IMR-90 (cell line): Measurements from ENCODE around the gene KRTAP5-9. TPM values are rescaled to one million over a fixed set of nuclear protein-coding genes. Genes with fewer than 3 reads are reported as not detected.

ENCODE experiments used
- ATAC-seq: fragments of 200-7000 bp; cut with Tn5 transposase; 2 replicates; pipeline ENCODE4 v1.9.1; 2020; ENCODE audit warnings: low read depth, mild to moderate bottlenecking, moderate library complexity
- Bru-seq: library from RNA; stranded (reverse); fragments of 400-500 nt; gene quantifications from one replicate; lab custom pipeline; 2021; lab: Mats Ljungman, UMichigan
- BruChase-seq, 2 experiments: library from RNA; stranded (reverse); fragments of 400-500 nt; gene quantifications; one replicate each; lab custom pipeline; 2021; lab: Mats Ljungman, UMichigan
- BruUV-seq: library from RNA; stranded (reverse); fragments of 400-500 nt; replicated peaks from 2 replicates; lab custom pipeline; 2021; lab: Mats Ljungman, UMichigan
- CTCF ChIA-PET: fragments of 300-600 bp; formaldehyde crosslinking; extraction: SDS; loops from one replicate; lab custom pipeline; 2021; ENCODE audit warnings: antibody characterized with exemption; lab: Yijun Ruan, JAX
- POLR2A ChIA-PET: fragments of 300-600 bp; sonication (Branson Sonifier 250); formaldehyde crosslinking; loops from one replicate; lab custom pipeline; 2022; ENCODE audit warnings: antibody characterized with exemption; ENCODE audit not compliant: unreplicated experiment; lab: Charles Lee
- DNase-seq: peaks from one replicate; pipeline ENCODE4 v3.0.0; 2013
- H2AFZ ChIP-seq: replicated peaks from 2 replicates; pipeline ENCODE3; 2013; ENCODE audit warnings: low read length, mild to moderate bottlenecking; ENCODE audit not compliant: poor library complexity
- H2AK5ac ChIP-seq: 2 replicates; pipeline ENCODE4 v1.6.1; 2013; ENCODE audit warnings: low read depth, low read length, inconsistent platforms
- H2AK9ac ChIP-seq: replicated peaks from 2 replicates; pipeline ENCODE3; 2013; ENCODE audit warnings: mild to moderate bottlenecking, low read depth, low read length, moderate library complexity; ENCODE audit not compliant: poor library complexity
- H2BK120ac ChIP-seq: 2 replicates; pipeline ENCODE4 v1.6.1; 2013; ENCODE audit warnings: low read depth, low read length, inconsistent platforms
- H2BK15ac ChIP-seq: 3 replicates; pipeline ENCODE4 v1.6.1; 2013; ENCODE audit warnings: low read depth, low read length, inconsistent platforms
- H2BK20ac ChIP-seq: 2 replicates; pipeline ENCODE4 v1.6.1; 2013; ENCODE audit warnings: low read depth, mild to moderate bottlenecking, inconsistent platforms, low read length, moderate library complexity
- H2BK5ac ChIP-seq: 2 replicates; pipeline ENCODE4 v1.6.1; 2013; ENCODE audit warnings: mild to moderate bottlenecking, low read depth, low read length, inconsistent platforms; ENCODE audit not compliant: poor library complexity, severe bottlenecking
- H3K14ac ChIP-seq: replicated peaks from 2 replicates; pipeline ENCODE4 v1.6.1; 2013; ENCODE audit warnings: low read depth, low read length, inconsistent platforms
- H3K18ac ChIP-seq: 2 replicates; pipeline ENCODE4 v1.6.1; 2013; ENCODE audit warnings: low read depth, low read length, control low read depth
- H3K23ac ChIP-seq: 2 replicates; pipeline ENCODE4 v1.6.1; 2013; ENCODE audit warnings: low read depth, low read length, inconsistent platforms
- H3K27ac ChIP-seq: 2 replicates; pipeline ENCODE4 v1.5.1; 2013; ENCODE audit warnings: mild to moderate bottlenecking, control low read depth, low read length; ENCODE audit not compliant: insufficient read depth
- H3K27me3 ChIP-seq: 2 replicates; pipeline ENCODE4 v1.6.1; 2013; ENCODE audit warnings: low read length; ENCODE audit not compliant: control insufficient read depth, insufficient read depth
- H3K36me3 ChIP-seq: 2 replicates; pipeline ENCODE4 v1.6.1; 2013; ENCODE audit warnings: low read length, mixed read lengths; ENCODE audit not compliant: control insufficient read depth, insufficient read depth
- H3K4ac ChIP-seq: 2 replicates; pipeline ENCODE4 v1.6.1; 2013; ENCODE audit warnings: low read depth, low read length, inconsistent platforms
- H3K4me1 ChIP-seq: 2 replicates; pipeline ENCODE4 v1.6.1; 2013; ENCODE audit warnings: low read length, mixed read lengths; ENCODE audit not compliant: control insufficient read depth, insufficient read depth
- H3K4me2 ChIP-seq: 2 replicates; pipeline ENCODE4 v1.6.1; 2013; ENCODE audit warnings: low read depth, mild to moderate bottlenecking, control low read depth, low read length, moderate library complexity
- H3K4me3 ChIP-seq: 2 replicates; pipeline ENCODE4 v1.5.1; 2013; ENCODE audit warnings: low read depth, mild to moderate bottlenecking, control low read depth, low read length, moderate library complexity; ENCODE audit not compliant: insufficient read depth
- H3K56ac ChIP-seq: 2 replicates; pipeline ENCODE4 v1.6.1; 2013; ENCODE audit warnings: low read length, inconsistent platforms; ENCODE audit not compliant: insufficient read depth; ENCODE audit errors: extremely low read depth
- H3K79me1 ChIP-seq, 2 experiments: 2 replicates each; pipeline ENCODE4 v1.6.1; 2013; ENCODE audit warnings: low read length in 2 of 2, inconsistent platforms in 1 of 2, low read depth in 1 of 2
- H3K9ac ChIP-seq: 2 replicates; pipeline ENCODE4 v1.6.1; 2013; ENCODE audit warnings: low read depth, low read length, control low read depth
- H3K9me1 ChIP-seq: 2 replicates; pipeline ENCODE4 v1.6.1; 2013; ENCODE audit warnings: low read length, inconsistent platforms; ENCODE audit not compliant: insufficient read depth
- H3K9me3 ChIP-seq: 2 replicates; pipeline ENCODE4 v1.6.1; 2013; ENCODE audit warnings: low read length; ENCODE audit not compliant: control insufficient read depth, insufficient read depth
- H4K20me1 ChIP-seq: 2 replicates; pipeline ENCODE4 v1.6.1; 2013; ENCODE audit warnings: low read length, inconsistent platforms; ENCODE audit not compliant: insufficient read depth
- H4K5ac ChIP-seq: 2 replicates; pipeline ENCODE4 v1.6.1; 2013; ENCODE audit warnings: mild to moderate bottlenecking, low read depth, low read length, control low read depth
- H4K8ac ChIP-seq, 2 experiments: 2 replicates each; pipeline ENCODE4 v1.6.1; 2013; ENCODE audit warnings: low read depth in 2 of 2, low read length in 2 of 2, control low read depth in 1 of 2, inconsistent platforms in 1 of 2
- H4K91ac ChIP-seq: 2 replicates; pipeline ENCODE4 v1.6.1; 2013; ENCODE audit warnings: low read depth, low read length, inconsistent platforms; ENCODE audit not compliant: insufficient read depth
- BHLHE40 ChIP-seq: fragments of 150-350 bp; IDR thresholded peaks from 2 replicates; pipeline ENCODE4 v1.6.1; 2016; ENCODE audit warnings: mild to moderate bottlenecking, low read depth, low read length
- CEBPB ChIP-seq: IDR thresholded peaks from 2 replicates; pipeline ENCODE4 v1.6.1; 2012; ENCODE audit warnings: low read depth, low read length, improper control_type of control experiment
- CHD1 ChIP-seq: IDR thresholded peaks from 2 replicates; pipeline ENCODE4 v1.6.1; 2012; ENCODE audit warnings: low read depth, low read length, improper control_type of control experiment
- CTCF ChIP-seq: conservative IDR thresholded peaks from 2 replicates; pipeline ENCODE4 v1.5.1; 2012; ENCODE audit warnings: mild to moderate bottlenecking, low read depth, low read length, improper control_type of control experiment
- ELK1 ChIP-seq: fragments of 150-350 bp; IDR thresholded peaks from 2 replicates; pipeline ENCODE4 v1.6.1; 2016; ENCODE audit warnings: low read depth, mild to moderate bottlenecking, low read length, moderate library complexity, borderline replicate concordance
- FOS ChIP-seq: fragments of 150-350 bp; IDR thresholded peaks from 2 replicates; pipeline ENCODE4 v1.6.1; 2016; ENCODE audit warnings: low read depth, low read length
- MAFK ChIP-seq: IDR thresholded peaks from 2 replicates; pipeline ENCODE4 v1.6.1; 2012; ENCODE audit warnings: low read depth, low read length, improper control_type of control experiment
- MAZ ChIP-seq: IDR thresholded peaks from 2 replicates; pipeline ENCODE4 v1.6.1; 2012; ENCODE audit warnings: low read depth, mild to moderate bottlenecking, low read length, improper control_type of control experiment, moderate library complexity, borderline replicate concordance
- MXI1 ChIP-seq: IDR thresholded peaks from 2 replicates; pipeline ENCODE4 v1.6.1; 2012; ENCODE audit warnings: low read depth, mild to moderate bottlenecking, low read length, moderate library complexity, borderline replicate concordance
- NFE2L2 ChIP-seq: fragments of 150-350 bp; IDR thresholded peaks from 2 replicates; pipeline ENCODE4 v1.6.1; 2016; ENCODE audit warnings: low read depth, mild to moderate bottlenecking, low read length
- POLR2A ChIP-seq: IDR thresholded peaks from 2 replicates; pipeline ENCODE4 v1.6.1; 2012; ENCODE audit warnings: mild to moderate bottlenecking, low read depth, low read length
- RAD21 ChIP-seq: IDR thresholded peaks from 2 replicates; pipeline ENCODE4 v1.6.1; 2012; ENCODE audit warnings: low read length, improper control_type of control experiment
- RCOR1 ChIP-seq: IDR thresholded peaks from 2 replicates; pipeline ENCODE4 v1.6.1; 2012; ENCODE audit warnings: mild to moderate bottlenecking, low read length, improper control_type of control experiment; ENCODE audit not compliant: insufficient replicate concordance
- RFX5 ChIP-seq: IDR thresholded peaks from 2 replicates; pipeline ENCODE4 v1.8.0; 2012; ENCODE audit warnings: low read depth, mild to moderate bottlenecking, low read length, moderate library complexity
- SMC3 ChIP-seq: fragments of 150-350 bp; IDR thresholded peaks from 2 replicates; pipeline ENCODE4 v1.6.1; 2016; ENCODE audit warnings: low read depth, mild to moderate bottlenecking, antibody characterized with exemption, low read length, moderate library complexity
- USF2 ChIP-seq: fragments of 150-350 bp; IDR thresholded peaks from 2 replicates; pipeline ENCODE4 v1.6.1; 2017; ENCODE audit warnings: mild to moderate bottlenecking, antibody characterized with exemption, low read length, low read depth
- WGBS, 2 experiments: methylation state at CpG; one replicate each; pipeline versions ENCODE4 v1.1.5 to v1.1.7; 2013; ENCODE audit warnings: missing lambda C conversion rate in 2 of 2; ENCODE audit not compliant: insufficient read length in 1 of 2; ENCODE audit errors: extremely low coverage in 2 of 2; 5-methylcytosine and 5-hydroxymethylcytosine counted together
- dilution Hi-C: fragments of 300-500 bp; cut with HindIII; formaldehyde crosslinking; loops from one replicate; pipeline ENCODE4 v1.14.3; 2018; ENCODE audit warnings: low sequenced_read_pairs; ENCODE audit not compliant: unreplicated experiment
- in situ Hi-C: fragments of 300-500 bp; cut with MboI; formaldehyde crosslinking; loops from 3 replicates; pipeline ENCODE4 v1.14.3; 2019; ENCODE audit warnings: low sequenced_read_pairs, inconsistent platforms, mixed read lengths
- intact Hi-C: fragments of 100-400 bp; cut with micrococcal nuclease; formaldehyde crosslinking; loops from 2 replicates; pipeline ENCODE4 v1.10.0; 2022
- long read RNA-seq: library from polyadenylated mRNA; unstranded; transcript quantifications from one replicate; pipeline ENCODE4 v2.0.0, GENCODE V29; 2021; ENCODE audit not compliant: unreplicated experiment
- polyA plus RNA-seq, 3 experiments: library from polyadenylated mRNA; depleted of rRNA; stranded (reverse); fragments of >200 nt; gene quantifications; 2 replicates each; pipeline ENCODE4 v1.2.3, GENCODE V29; 2012; ENCODE audit warnings: low replicate concordance in 1 of 3
- total RNA-seq: library from RNA; depleted of rRNA; stranded (reverse); fragments of >200 nt; gene quantifications from 2 replicates; pipeline ENCODE4 v1.2.3, GENCODE V29; 2012; rRNA removed

Gene KRTAP5-9
- total RNA-seq (not detected in 2 replicates), polyA plus RNA-seq (2012; rRNA removed) (0.09 TPM in 1 of 2 replicates, not detected in the other), Bru-seq, nascent RNA (not detected), BruChase-seq, experiment 1, labeled RNA remaining after a 6-hour chase (percentile 30 among the genes with signal in this experiment), BruChase-seq, experiment 2, labeled RNA remaining after a 2-hour chase (percentile 41 among the genes with signal in this experiment)
- 0.03 TPM in 1 of 2 replicates, not detected in the other for polyA plus RNA-seq (2012; cell fraction: cytosol; rRNA removed)
- polyA plus RNA-seq (2012; cell fraction: nucleus; rRNA removed; ENCODE audit: low replicate concordance), result 0.66 and 1.9 TPM in 2 replicates
- long read RNA-seq, result 0 reads

GRCh38 chr11:71548120-71548519 is at the start of gene KRTAP5-9:
Gene KRTAP5-9 (plus strand): TSS chr11:71548420. CDS start chr11:71548658, 238 bp downstream.
- no peak within 1 kb of the TSS for H3K14ac ChIP-seq
- no peak for ATAC-seq
- H2BK5ac ChIP-seq, result no peak within 1 kb of the TSS
- H3K4me2 ChIP-seq, result no peak within 1 kb of the TSS
- no peaks in the 10 kb centered on the region for H3K9me1 ChIP-seq
- H2BK120ac ChIP-seq, result no peak within 1 kb of the TSS
- no peak within 1 kb of the TSS for H3K56ac ChIP-seq
- H4K8ac ChIP-seq, result no peak within 1 kb of the TSS
- no peak within 1 kb of the TSS for H2BK20ac ChIP-seq
- H3K18ac ChIP-seq, result no peak within 1 kb of the TSS
- H2AK5ac ChIP-seq, result no peak within 1 kb of the TSS
- no peak within 1 kb of the TSS for H3K9ac ChIP-seq
- dilution Hi-C loops, result no loop called here
- no peak within 1 kb of the TSS for H2AK9ac ChIP-seq
- no peak within 1 kb of the TSS for H2AFZ ChIP-seq
- ChIA-PET CTCF (no interaction called here), POLR2A (no interaction called here)
- in situ Hi-C loops, result no loop called here
- H3K9me3 ChIP-seq, result no peaks in the 10 kb centered on the region
- no peak within 1 kb of the TSS; the same call in 1 of the 2 replicates for H3K23ac ChIP-seq
- no peak within 1 kb of the TSS for H3K4me3 ChIP-seq
- no peaks in the 10 kb centered on the region for H3K36me3 ChIP-seq
- peaks cover 12% of the 10 kb centered on the region for H3K27me3 ChIP-seq
- no peak within 1 kb of the TSS for H4K91ac ChIP-seq
- H4K5ac ChIP-seq, result no peak within 1 kb of the TSS
- H3K79me1 ChIP-seq, result no peaks in the 10 kb centered on the region
- WGBS, 2 experiments, result 43% methylated on average over 2 of the region's 5 CpGs; no CpG with 5 or more reads in 1 of the 2 experiments
- H4K20me1 ChIP-seq, result no peaks in the 10 kb centered on the region
- no peak within 1 kb of the TSS for H3K4ac ChIP-seq
- DNase-seq, result no peak
- intact Hi-C loops, result no loop called here
- no peak within 1 kb of the TSS for H3K27ac ChIP-seq
- TF ChIP-seq MAFK (no peak), RAD21 (no peak), POLR2A (no peak), SMC3 (no peak), CEBPB (no peak), RCOR1 (no peak), RFX5 (no peak), MXI1 (no peak), MAZ (no peak), CTCF (no peak), ELK1 (no peak), BHLHE40 (no peak), USF2 (no peak), CHD1 (no peak), FOS (no peak), NFE2L2 (no peak)
- BruUV-seq, result no TSS peak
- no peaks in the 10 kb centered on the region for H3K4me1 ChIP-seq
- H2BK15ac ChIP-seq, result no peak within 1 kb of the TSS
